ENCODE measurements around the gene TRA2B. TPM values are rescaled to one million over a fixed set of nuclear protein-coding genes. Genes with fewer than 3 reads are reported as not detected.

TRA2B gene
- total and polyA plus RNA-seq, 2 donors (not counting 3 experiments of a cell fraction or from before 2014, with no cell fraction given) = 173 to 199 TPM

- no TSS peak for BruUV-seq (replicated peaks)
- Histone ChIP-seq H3K9me3 (replicated peaks; ENCODE audit: control insufficient read depth, insufficient read depth, low read length) (no peaks in the 10 kb centered on the region), H3K4me1 (ENCODE audit: control insufficient read depth, extremely low read depth, insufficient read depth, low read length) (no peaks in the 10 kb centered on the region), H3K9ac (replicated peaks; ENCODE audit: extremely low read depth, insufficient read depth, low read length) (no peak overlapping the region), H3K4me3 (replicated peaks in 1 of 3; ENCODE audit: insufficient read depth in 1 of 3, low read depth in 1 of 3, low read length in 3 of 3) (no peak overlapping the region), H3K9me1 (replicated peaks; ENCODE audit: control insufficient read depth, extremely low read depth, insufficient read depth, low read length) (no peaks in the 10 kb centered on the region), H2AFZ (ENCODE audit: low read depth, low read length) (no peak overlapping the region), H3K27me3 (ENCODE audit: control insufficient read depth in 2 of 2, insufficient read depth in 2 of 2, low read length in 2 of 2) (peaks cover 3 to 6% of the 10 kb centered on the region in 2 experiments), H3K27ac (ENCODE audit: insufficient read depth, low read depth, low read length) (no peak overlapping the region), H3K4me2 (ENCODE audit: insufficient read depth, low read length) (no peak overlapping the region), H3K79me2 (ENCODE audit: control insufficient read depth, insufficient read depth, low read length) (peaks cover 4% of the 10 kb centered on the region), H4K20me1 (replicated peaks; ENCODE audit: control insufficient read depth, extremely low read depth, insufficient read depth, low read length) (no peaks in the 10 kb centered on the region), H3K36me3 (ENCODE audit: control insufficient read depth in 2 of 2, extremely low read depth in 1 of 2, insufficient read depth in 2 of 2, low read length in 2 of 2) (no peaks in the 10 kb centered on the region)
- dilution Hi-C loops (cut with MboI; ENCODE audit: extremely low pct_ligation_motif_present, low sequenced_read_pairs) (no loop called here), intact Hi-C loops (cut with micrococcal nuclease) (no loop called here)
- no peak for DNase-seq (ENCODE audit: low read depth, low spot score)
- POLR2A ChIA-PET = no interaction called here
- CTCF ChIA-PET = interaction anchor here (13.4 kb wide), 1 partner anchor 13 kb away, joined by 144 read pairs; no protein-coding TSS in a partner anchor
- FAIRE-seq = no peak
- TF ChIP-seq CTCF (IDR thresholded peaks at IDR 0.05; ENCODE audit: extremely low read depth in 1 of 2, insufficient read depth in 1 of 2, low read depth in 1 of 2, low read length in 2 of 2) (no peak), FOS (IDR thresholded peaks at IDR 0.05; ENCODE audit: borderline replicate concordance, insufficient read depth, low read length) (no peak), GATA2 (IDR thresholded peaks at IDR 0.05; ENCODE audit: insufficient read depth, insufficient read length, low read depth, low read length) (no peak), POLR2A (IDR thresholded peaks at IDR 0.05; ENCODE audit: low read depth, low read length) (no peak), EZH2 (IDR thresholded peaks at IDR 0.05; ENCODE audit: borderline replicate concordance, low read depth, low read length, severe bottlenecking) (no peak), POLR2AphosphoS5 (IDR thresholded peaks at IDR 0.05; ENCODE audit: insufficient read depth, low read depth, low read length) (no peak), MAX (IDR thresholded peaks at IDR 0.05; ENCODE audit: insufficient read depth, insufficient read length) (no peak), JUN (IDR thresholded peaks at IDR 0.05; ENCODE audit: borderline replicate concordance, insufficient read depth, insufficient read length, low read depth) (no peak), MYC (IDR thresholded peaks at IDR 0.05; ENCODE audit: low read depth, low read length) (no peak)
Measured at GRCh38 chr3:185956244-185956643, 18.4 kb upstream of the TRA2B start.

All from endothelial cell of umbilical vein (primary cell).